Measurements from ENCODE around the gene ZNF521.

Gene ZNF521

DNA sequence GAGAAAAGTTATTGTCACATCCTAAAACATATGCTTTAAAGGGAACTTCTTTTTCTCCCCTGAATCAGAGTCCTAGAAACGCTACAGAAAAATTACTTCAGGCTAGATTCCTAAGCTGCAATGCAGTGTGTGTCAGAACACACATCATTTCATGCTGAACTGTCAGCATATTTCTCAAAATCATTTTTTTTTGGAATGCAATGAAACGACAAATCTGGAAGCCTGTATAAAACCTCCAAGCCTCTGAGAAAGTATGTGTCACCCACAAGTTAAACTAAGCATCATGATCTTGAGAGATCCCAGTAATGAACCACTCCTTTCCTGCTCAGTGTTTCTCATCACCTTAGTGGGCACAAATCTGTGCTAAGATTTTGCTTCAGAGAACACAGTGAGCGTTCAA, 276.2 kb downstream of the ZNF521 start:
- no peak for DNase-seq (ENCODE audit: low read depth in 2 of 2)

- no peak for DNase-seq (ENCODE audit: low read depth in 2 of 2)
Observed at GRCh38 chr18:25075331-25075730, 276.6 kb downstream of the ZNF521 start.

GRCh38 chr18:25074925-25075324, 277.0 kb downstream of the ZNF521 start:
- DNase-seq (ENCODE audit: low read depth in 2 of 2), result no peak

GRCh38 chr18:25072205-25072604, 279.8 kb downstream of the ZNF521 start:
- DNase-seq (ENCODE audit: low read depth in 2 of 2), result no peak

DNA sequence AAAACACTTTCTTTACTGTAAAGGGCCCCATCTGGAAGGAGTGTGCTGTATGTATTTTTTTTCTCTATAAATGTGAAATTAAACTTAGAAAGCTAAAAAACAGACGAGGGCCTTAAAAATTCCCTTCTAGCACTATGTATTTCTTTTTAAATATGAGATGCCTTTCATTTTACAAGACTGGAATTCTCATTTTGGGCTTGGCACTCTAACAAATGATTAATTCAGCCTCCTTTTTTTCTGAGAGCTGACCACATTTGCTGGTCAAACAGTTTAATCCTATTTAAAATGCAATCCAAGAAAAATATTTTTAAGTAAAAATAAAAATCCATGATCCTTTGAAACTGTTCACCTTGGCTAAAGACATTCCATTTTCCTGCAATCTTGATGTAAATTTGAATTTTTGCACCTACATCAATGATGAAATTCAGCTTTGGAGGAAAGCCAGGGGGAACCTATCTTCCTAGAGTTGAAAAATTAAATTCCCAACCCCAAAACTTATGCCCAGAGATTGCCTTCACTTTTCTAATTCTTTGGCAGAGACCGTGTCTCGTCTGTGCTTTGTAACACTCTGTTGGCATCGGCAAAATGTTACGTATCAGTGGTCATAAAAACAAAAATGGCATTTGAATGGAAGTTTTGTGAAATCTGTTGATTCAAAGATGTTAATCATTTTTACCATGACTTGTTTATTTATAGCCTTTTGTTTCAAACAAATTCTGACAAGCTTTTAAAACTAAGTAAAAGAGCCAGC, 284.5 kb downstream of the ZNF521 start:
- no peak for DNase-seq (ENCODE audit: low read depth in 2 of 2)

DNA sequence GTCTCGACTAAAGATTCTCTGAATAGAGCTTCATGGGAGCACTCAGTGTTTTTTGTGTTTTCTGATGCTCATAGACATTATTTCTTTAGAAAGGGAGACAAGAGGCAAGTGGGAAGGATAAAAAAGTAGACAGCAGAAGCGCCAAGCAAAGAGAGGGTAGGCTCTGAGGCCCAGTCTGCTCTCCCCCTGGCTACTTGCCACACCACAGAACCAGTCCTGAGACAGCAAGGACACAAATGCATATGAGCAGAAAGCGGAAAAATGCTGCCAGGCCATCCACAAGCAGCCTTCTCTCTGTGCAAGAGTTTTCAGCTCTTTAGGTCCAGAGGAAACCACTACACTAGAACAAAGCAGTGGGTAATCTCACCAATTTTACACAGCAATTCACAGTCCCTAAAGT, 285.4 kb downstream of the ZNF521 start:
- DNase-seq (ENCODE audit: low read depth in 2 of 2), result no peak

DNA sequence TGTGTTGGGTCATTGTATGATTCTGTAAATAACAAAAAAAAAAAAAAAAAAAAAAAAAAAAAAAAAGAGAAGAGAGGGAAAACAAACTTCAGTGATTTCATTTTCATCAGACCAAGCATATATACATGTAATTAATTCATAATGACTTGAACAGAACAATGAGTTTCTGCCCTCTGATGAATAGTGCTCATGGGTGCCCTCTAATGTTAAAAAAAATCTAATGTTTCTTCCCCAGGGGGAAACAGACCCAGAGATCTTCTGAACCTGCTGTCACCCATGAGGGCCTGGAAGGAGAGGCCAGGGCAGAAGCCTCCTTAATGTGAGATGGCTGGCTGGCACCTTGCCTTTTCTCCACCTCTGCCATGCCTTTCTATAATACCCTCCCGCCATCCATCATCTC, 289.2 kb downstream of the ZNF521 start:
- no peak for DNase-seq (ENCODE audit: low read depth in 2 of 2)

- DNase-seq (ENCODE audit: low read depth in 2 of 2), result no peak
Observed at GRCh38 chr18:25061395-25061794, 290.6 kb downstream of the ZNF521 start.

- DNase-seq (ENCODE audit: low read depth in 2 of 2), result no peak
Observed at GRCh38 chr18:25058521-25058920, 293.4 kb downstream of the ZNF521 start.

DNA sequence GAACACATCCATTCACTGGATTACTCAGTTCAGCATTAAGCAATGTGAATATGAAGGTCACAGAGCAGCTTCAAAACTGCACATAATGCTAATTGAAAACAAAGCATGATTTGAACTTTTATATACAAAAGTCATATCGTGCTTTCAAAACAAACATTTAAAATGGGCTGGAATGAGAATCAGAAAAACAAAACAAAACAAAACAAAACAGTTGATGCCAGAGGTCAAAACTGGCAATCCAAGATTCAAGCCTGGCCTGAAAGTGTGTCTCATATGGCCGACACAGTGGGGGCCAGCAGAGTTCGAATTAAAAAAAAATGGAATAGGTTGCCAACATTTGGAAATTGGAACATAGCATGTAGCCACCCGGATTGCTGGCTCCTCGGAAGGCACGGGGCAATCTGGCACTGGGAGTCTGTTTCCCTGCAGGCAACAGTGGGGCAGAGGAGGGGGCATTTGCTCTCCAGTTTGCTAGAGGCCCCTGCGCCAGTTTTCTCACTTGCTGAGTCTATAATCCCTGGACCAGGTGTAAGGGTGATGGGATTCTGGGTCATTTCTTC, 294.4 kb downstream of the ZNF521 start:
- no peak for DNase-seq (ENCODE audit: low read depth in 2 of 2)

DNA sequence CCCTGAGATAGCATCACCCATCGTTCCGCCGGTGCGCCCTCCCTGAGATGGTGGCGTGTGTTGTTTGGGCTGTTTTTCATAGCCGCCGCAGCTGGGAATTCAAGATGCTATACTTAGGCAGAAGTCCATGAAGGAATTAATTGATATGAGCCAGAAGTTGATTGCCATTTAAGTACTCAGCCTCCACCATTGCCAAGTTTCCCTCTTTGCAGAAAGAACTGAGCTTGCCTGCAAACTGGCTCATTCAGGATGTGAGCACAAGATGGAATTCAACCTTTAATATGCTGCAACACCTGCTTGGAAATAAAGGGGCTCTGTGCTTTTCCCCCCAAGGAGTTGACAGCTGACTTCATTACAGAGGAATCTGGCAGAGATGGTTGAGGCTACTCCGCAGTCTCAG, 295.5 kb downstream of the ZNF521 start:
- no peak for DNase-seq (ENCODE audit: low read depth in 2 of 2)

GRCh38 chr18:25055076-25055475, 296.9 kb downstream of the ZNF521 start:
- no peak for DNase-seq (ENCODE audit: low read depth in 2 of 2)

- no peak for DNase-seq (ENCODE audit: low read depth in 2 of 2)
Observed at GRCh38 chr18:25053466-25053865, 298.5 kb downstream of the ZNF521 start.

DNA sequence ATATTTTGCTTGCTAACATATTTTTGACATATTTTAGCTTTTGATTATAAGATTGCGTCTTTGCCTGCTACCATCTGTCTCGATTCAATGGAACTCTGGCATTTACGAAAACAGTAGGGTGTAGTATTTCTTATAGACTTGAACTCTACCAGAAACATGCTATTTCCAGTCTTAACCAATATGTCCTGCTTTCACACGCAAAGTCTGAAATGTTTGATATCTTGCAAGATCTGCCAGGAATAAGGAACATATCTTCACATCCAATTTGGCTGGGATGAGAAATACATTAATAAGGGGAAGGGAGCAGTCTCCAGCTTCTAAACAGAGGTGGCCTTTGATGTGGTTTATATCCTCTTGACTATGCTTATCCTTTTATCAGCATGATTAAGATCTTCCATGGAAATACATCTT, 299.4 kb downstream of the ZNF521 start:
- no peak for DNase-seq (ENCODE audit: low read depth in 2 of 2)

DNA sequence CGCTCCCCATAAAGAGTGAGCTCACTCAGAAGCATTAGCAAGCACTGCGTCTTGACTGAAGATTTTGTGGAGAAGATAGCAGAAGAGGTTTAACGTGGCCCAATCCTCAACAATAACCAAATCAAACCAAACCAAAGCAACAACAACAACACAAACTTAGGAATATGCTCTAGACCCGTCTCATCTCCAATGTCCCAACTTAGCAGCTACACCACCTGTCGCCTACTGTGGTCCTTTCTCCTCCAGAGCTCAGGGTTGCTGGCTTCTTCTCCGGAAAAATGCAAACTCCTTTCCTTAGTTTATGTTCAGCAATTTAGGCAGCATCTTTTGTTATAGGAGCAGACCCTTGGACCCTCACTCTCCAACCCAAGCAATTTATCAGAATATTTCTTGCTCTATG, 301.4 kb downstream of the ZNF521 start:
- DNase-seq (ENCODE audit: low read depth in 2 of 2), result no peak

GRCh38 chr18:25047983-25048382, 304.0 kb downstream of the ZNF521 start:
- no peak for DNase-seq (ENCODE audit: low read depth in 2 of 2)

DNA sequence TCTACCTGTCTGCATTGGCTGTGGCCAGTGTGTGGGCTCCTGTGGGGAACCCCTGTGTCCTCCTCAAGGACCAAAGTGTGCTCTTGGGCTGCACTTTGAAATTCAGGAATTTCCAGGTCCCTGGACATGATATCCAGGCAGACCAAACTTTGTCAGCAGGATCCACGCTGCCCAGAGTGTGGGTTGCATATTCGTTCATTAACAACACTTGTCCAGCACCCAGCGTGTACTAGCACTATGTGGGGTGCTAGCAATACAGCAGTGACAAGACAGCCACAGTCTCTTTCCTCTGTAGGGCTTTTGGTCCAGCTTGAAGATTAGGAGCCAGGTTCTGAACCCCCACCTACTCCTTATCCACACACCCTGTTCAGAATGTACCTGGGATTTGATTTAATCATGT, 304.5 kb downstream of the ZNF521 start:
- DNase-seq (ENCODE audit: low read depth in 2 of 2), result no peak

DNA sequence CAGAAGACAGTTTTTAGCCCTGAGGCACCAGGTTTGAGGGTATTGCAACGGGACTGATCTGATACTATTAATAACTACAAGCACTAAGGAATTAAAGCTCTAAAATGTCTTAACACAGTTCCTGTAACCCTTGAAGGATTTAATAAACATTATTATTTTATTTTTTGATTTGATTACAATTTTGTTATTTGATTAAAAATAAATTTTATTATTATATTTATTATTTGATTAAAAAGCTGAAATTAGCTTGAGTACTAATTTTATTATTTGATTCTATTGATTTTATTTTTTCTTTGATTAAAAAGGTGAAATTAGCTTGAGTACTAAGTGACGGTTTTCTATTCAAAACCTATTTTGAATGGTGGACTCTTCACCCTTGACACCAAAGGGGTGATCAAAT, 307.3 kb downstream of the ZNF521 start:
- DNase-seq (ENCODE audit: low read depth in 2 of 2), result no peak

- DNase-seq (ENCODE audit: low read depth in 2 of 2), result no peak
Observed at GRCh38 chr18:25043104-25043503, 308.9 kb downstream of the ZNF521 start.

GRCh38 chr18:25042641-25043051, 309.3 kb downstream of the ZNF521 start:
- DNase-seq (ENCODE audit: low read depth in 2 of 2), result no peak

DNA sequence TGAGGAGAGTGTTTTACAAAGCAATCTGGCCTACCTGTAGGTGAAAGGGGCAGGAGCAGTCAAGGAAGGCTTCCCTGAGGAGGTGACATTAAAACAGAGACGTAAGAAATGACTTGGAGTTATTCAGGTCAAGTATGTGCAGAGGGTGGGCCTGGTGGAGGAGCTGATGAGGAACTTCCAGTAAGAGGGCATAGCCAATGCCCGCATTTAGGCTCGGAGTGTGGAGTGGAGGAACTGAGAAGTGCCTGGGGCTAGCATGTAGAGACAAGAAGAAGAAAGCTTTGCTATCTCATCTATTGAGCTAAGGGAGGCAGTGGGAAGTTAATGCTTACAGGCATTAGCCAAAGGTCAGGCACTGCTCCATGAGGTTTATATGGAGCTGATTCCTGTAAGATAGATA, 312.2 kb downstream of the ZNF521 start:
- no peak for DNase-seq (ENCODE audit: low read depth in 2 of 2)

DNA sequence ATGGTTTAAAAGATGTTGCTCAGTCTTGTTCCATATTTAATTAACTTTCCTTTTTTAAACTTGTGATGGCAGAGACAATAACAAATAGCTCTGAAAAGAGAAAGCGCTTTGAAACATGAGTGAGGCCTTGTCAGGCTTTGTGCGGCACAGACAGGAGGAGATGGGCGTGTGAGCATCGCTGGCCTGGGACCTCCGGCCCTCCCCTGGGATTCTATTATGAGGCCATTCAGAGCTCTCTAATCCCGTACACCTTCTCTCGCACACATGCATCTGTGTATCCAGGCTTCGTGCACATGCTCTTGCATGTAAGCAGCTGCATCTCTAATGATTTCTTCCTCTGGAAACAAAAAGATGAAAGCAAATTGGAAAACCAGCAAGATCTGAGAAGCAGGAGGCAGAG, 313.7 kb downstream of the ZNF521 start:
- no peak for DNase-seq (ENCODE audit: low read depth in 2 of 2)

GRCh38 chr18:25033747-25034471, 318.1 kb downstream of the ZNF521 start:
- no peak for DNase-seq (ENCODE audit: low read depth in 2 of 2)

Measured in stimulated activated CD8-positive, alpha-beta memory T cell treated with anti-CD3 and anti-CD28 coated beads, Interleukin-7, amount 100 ng/mL, for 1 hour (primary cell).